CD4-positive, alpha-beta memory T cell (primary cell): ENCODE results near the gene MARCHF3. TPM values are rescaled to one million over a fixed set of nuclear protein-coding genes. Genes with fewer than 3 reads are reported as not detected.

ENCODE experiments used
- CTCF ChIA-PET: fragments of 350-600 bp; sonication (Branson Sonifier 250); formaldehyde crosslinking; loops from one replicate; lab custom pipeline; 2021; ENCODE audit warnings: inconsistent platforms; ENCODE audit not compliant: partially characterized antibody; lab: Charles Lee
- POLR2A ChIA-PET: fragments of 350-600 bp; sonication (Branson Sonifier 250); formaldehyde crosslinking; loops from one replicate; lab custom pipeline; 2021; ENCODE audit not compliant: partially characterized antibody; lab: Charles Lee
- DNase-seq, 5 donors: peaks; one replicate each; pipeline versions ENCODE4 v3.0.0 to v3.0.0-alpha.2; 2020 to 2022; ENCODE audit warnings: mixed read lengths in 1 of 5
- H3K27ac ChIP-seq: one replicate; pipeline ENCODE4 v1.7.0; 2013; ENCODE audit warnings: low read depth, low read length
- H3K27me3 ChIP-seq: 2 replicates; pipeline ENCODE4 v1.7.0; 2013; ENCODE audit warnings: mild to moderate bottlenecking, low read length, moderate library complexity; ENCODE audit not compliant: insufficient read depth
- H3K36me3 ChIP-seq: 2 replicates; pipeline ENCODE4 v1.7.0; 2013; ENCODE audit warnings: mild to moderate bottlenecking, low read length, moderate library complexity; ENCODE audit not compliant: insufficient read depth
- H3K4me1 ChIP-seq: 2 replicates; pipeline ENCODE4 v1.7.0; 2013; ENCODE audit warnings: mild to moderate bottlenecking, low read length, moderate library complexity; ENCODE audit not compliant: insufficient read depth
- H3K4me3 ChIP-seq, 2 donors: one replicate each; pipeline ENCODE4 v1.7.0; 2013; ENCODE audit warnings: low read length in 2 of 2, mild to moderate bottlenecking in 1 of 2
- H3K9me3 ChIP-seq, 2 donors: one replicate each; pipeline ENCODE4 v1.7.0; 2013; ENCODE audit warnings: low read length in 2 of 2, control low read depth in 1 of 2; ENCODE audit not compliant: control insufficient read depth in 1 of 2
- H3K27ac Mint-ChIP-seq, 7 donors: one replicate each; pipeline ENCODE4 v1.8.0; 2020 to 2021; ENCODE audit warnings: mixed read lengths in 7 of 7, mild to moderate bottlenecking in 6 of 7, inconsistent platforms in 3 of 7, moderate library complexity in 3 of 7
- H3K27me3 Mint-ChIP-seq, 2 donors: one replicate each; pipeline ENCODE4 v1.8.0; 2020 to 2021; ENCODE audit warnings: mixed read lengths in 2 of 2
- H3K36me3 Mint-ChIP-seq, 2 donors: one replicate each; pipeline ENCODE4 v1.8.0; 2020 to 2021; ENCODE audit warnings: mixed read lengths in 2 of 2, inconsistent platforms in 1 of 2, mild to moderate bottlenecking in 1 of 2
- H3K4me1 Mint-ChIP-seq, 4 donors: one replicate each; pipeline ENCODE4 v1.8.0; 2020 to 2021; ENCODE audit warnings: mixed read lengths in 4 of 4, mild to moderate bottlenecking in 1 of 4
- H3K4me3 Mint-ChIP-seq, 8 donors: one replicate each; pipeline ENCODE4 v1.8.0; 2020 to 2021; ENCODE audit warnings: mixed read lengths in 8 of 8, mild to moderate bottlenecking in 7 of 8, moderate library complexity in 6 of 8, inconsistent platforms in 3 of 8
- H3K9me3 Mint-ChIP-seq, 8 donors: one replicate each; pipeline ENCODE4 v1.8.0; 2020 to 2021; ENCODE audit warnings: mixed read lengths in 8 of 8, mild to moderate bottlenecking in 5 of 8, inconsistent platforms in 3 of 8, moderate library complexity in 1 of 8
- intact Hi-C: fragments of 100-400 bp; cut with micrococcal nuclease; formaldehyde crosslinking; loops from one replicate; pipeline ENCODE4 v1.15.1; 2023
- polyA plus RNA-seq, 2 donors: library from polyadenylated mRNA; unstranded; fragments of 300-500 nt; fragmentation: Illumina TruSeq; gene quantifications; one replicate each; pipeline ENCODE4 v1.2.3, GENCODE V29; 2021
- total RNA-seq, 2 experiments: library from RNA; stranded (reverse); gene quantifications; one replicate each; pipeline ENCODE4 v1.2.3, GENCODE V29; 2021

Gene MARCHF3
- total and polyA plus RNA-seq, 4 experiments from 2014 or later = 3.2 to 7.5 (median 4.4) TPM

DNA sequence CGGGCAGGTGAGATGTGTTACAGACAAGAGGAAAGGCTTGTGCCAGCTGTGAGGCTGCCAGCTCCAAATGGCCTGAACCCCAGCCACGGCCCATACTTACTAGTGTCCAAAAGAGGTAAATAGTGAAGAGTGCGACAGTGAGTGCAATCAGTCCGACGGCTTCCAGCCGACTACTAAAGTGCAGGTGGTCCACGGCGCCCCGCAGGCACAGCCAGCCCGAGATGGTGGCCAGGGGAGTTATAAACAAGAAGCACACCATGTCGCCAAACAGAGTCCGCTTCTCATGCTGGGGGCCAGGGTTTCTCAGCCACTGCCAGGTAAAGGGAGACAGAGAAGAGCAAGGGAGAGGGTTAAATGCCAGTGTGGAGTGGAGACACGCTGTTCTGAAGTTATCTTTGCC is 152.3 kb downstream of the MARCHF3 start:
- no peaks in the 10 kb centered on the region for H3K36me3 ChIP-seq
- no peak overlapping the region for H3K4me3 Mint-ChIP-seq
- no peaks in the 10 kb centered on the region for H3K27me3 ChIP-seq
- intact Hi-C loops = no loop called here
- H3K27ac Mint-ChIP-seq = no peak overlapping the region
- peaks cover 0 to 5% of the 10 kb centered on the region in 2 donors for H3K36me3 Mint-ChIP-seq
- CTCF ChIA-PET = no interaction called here
- H3K9me3 ChIP-seq = no peaks in the 10 kb centered on the region
- H3K27me3 Mint-ChIP-seq = no peaks in the 10 kb centered on the region
- H3K4me1 ChIP-seq = no peaks in the 10 kb centered on the region
- no peak for DNase-seq
- peaks cover 0 to 3% (median 0%) of the 10 kb centered on the region in 8 donors for H3K9me3 Mint-ChIP-seq
- H3K27ac ChIP-seq = no peak overlapping the region
- no peak overlapping the region for H3K4me3 ChIP-seq
- POLR2A ChIA-PET = no interaction called here
- H3K4me1 Mint-ChIP-seq = no peaks in the 10 kb centered on the region

DNA sequence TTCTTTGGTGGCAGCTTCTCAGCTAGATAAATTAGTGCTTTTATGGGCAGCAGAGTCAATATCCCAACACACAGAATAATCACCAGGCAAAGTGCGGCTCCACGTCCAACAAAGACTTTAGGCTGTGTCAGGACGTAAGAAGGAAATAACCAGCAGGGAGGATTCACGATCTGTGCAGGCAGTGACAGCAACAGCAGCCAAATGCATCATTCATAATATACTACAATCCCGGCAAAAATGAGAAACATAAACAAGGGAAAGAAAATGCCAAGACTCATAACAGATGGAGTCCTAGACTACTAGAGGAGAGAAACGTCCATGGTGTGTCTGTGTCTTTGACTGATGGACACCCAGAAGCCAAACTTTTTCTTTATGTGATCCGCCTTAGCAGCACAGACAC is 152.8 kb downstream of the MARCHF3 start:
- Histone ChIP-seq H3K9me3 (no peaks in the 10 kb centered on the region), H3K27me3 (no peaks in the 10 kb centered on the region), H3K4me3 (no peak overlapping the region), H3K4me1 (no peaks in the 10 kb centered on the region), H3K36me3 (no peaks in the 10 kb centered on the region), H3K27ac (no peak overlapping the region)
- intact Hi-C loops = no loop called here
- Mint-ChIP-seq H3K36me3 (peaks cover 0 to 5% of the 10 kb centered on the region in 2 donors), H3K4me1 (no peaks in the 10 kb centered on the region), H3K4me3 (no peak overlapping the region), H3K27me3 (no peaks in the 10 kb centered on the region), H3K9me3 (peaks cover 0 to 3% (median 0%) of the 10 kb centered on the region in 8 donors), H3K27ac (peak overlapping the region in 1 of 7 donors; percentile 22)
- POLR2A ChIA-PET = no interaction called here
- no peak for DNase-seq
- CTCF ChIA-PET = no interaction called here

DNA sequence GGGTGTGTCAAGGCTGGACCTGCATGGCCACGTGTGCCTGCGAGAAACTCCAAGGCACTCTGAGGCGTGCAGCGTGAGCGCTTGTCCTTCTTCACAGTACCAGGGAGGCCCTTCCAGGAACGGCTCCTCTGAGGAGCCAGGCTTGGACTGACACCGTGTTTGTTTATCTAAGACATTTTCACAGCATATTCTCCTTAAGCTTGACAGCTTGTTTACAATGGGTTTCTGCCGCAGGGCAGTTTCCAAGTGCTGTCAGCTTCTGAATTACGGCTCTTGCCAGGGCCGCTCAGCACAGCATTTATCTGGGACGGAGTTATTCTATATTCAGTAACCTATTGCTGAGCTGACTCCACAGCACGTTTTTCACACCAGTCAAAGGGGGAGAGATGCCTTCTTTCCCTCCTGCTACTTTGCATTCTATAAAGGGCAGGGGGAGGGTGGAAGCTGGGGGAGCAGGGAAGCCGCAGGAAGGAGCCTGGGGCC is 155.0 kb downstream of the MARCHF3 start:
- Histone ChIP-seq H3K9me3 (no peaks in the 10 kb centered on the region), H3K4me1 (no peaks in the 10 kb centered on the region), H3K27ac (no peak overlapping the region), H3K36me3 (no peaks in the 10 kb centered on the region), H3K27me3 (no peaks in the 10 kb centered on the region), H3K4me3 (no peak overlapping the region)
- no peaks in the 10 kb centered on the region for H3K27me3 Mint-ChIP-seq
- ChIA-PET CTCF (interaction anchor here (0.9 to 1.5 kb wide), 3 partner anchors 10 to 37 kb away, joined by 3 read pairs; no protein-coding TSS in a partner anchor), POLR2A (no interaction called here)
- no peaks in the 10 kb centered on the region for H3K4me1 Mint-ChIP-seq
- no peak overlapping the region for H3K4me3 Mint-ChIP-seq
- peaks cover 0 to 9% of the 10 kb centered on the region in 2 donors for H3K36me3 Mint-ChIP-seq
- H3K27ac Mint-ChIP-seq = no peak overlapping the region
- peaks cover 0 to 3% (median 0%) of the 10 kb centered on the region in 8 donors for H3K9me3 Mint-ChIP-seq
- DNase-seq = no peak
- intact Hi-C loops = no loop called here

DNA sequence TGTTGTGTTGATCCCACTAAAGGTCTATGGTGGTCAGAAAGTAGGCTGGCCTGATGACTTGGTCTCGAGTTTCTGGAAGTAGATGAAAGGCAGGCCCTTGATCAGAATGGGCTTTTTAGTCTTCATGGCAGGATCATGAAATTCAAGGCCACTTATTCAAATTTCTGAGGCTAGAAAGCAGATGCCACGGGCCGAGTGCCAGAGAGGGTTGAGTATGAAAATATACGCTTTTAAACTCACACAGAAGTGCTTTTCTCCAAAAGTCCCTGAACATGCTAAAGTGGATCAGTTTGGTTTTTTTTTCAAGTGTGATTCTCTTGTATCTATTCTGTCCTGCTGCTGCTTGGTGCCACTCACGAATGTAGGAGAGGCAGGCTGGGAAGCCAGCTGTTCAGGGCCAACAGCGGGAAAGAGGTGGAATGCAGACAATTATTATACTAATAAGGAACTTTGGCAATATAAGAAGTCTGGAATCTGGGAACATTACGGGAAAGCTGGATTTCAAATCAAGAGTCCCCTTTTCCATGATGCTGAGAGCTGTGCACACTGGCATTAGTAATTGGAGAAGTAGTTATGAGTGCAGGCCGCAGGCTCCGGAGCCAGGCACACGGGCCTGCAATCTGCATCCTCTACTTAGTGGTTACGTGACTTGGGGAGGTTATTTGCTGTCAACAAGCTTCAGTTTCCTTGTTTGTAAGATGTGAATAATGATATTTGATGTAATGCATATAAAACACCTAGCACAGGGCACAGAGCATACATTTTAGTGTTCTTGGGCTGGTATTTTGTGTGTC is 157.6 kb downstream of the MARCHF3 start:
- Mint-ChIP-seq H3K4me3 (no peak overlapping the region), H3K4me1 (peaks cover 5 to 11% (median 8%) of the 10 kb centered on the region in 4 donors), H3K9me3 (peaks cover 0 to 2% (median 0%) of the 10 kb centered on the region in 8 donors), H3K36me3 (peaks cover 0 to 9% of the 10 kb centered on the region in 2 donors), H3K27ac (no peak overlapping the region), H3K27me3 (no peaks in the 10 kb centered on the region)
- Histone ChIP-seq H3K27me3 (no peaks in the 10 kb centered on the region), H3K4me3 (no peak overlapping the region), H3K27ac (no peak overlapping the region), H3K4me1 (peaks cover 10% of the 10 kb centered on the region), H3K9me3 (no peaks in the 10 kb centered on the region), H3K36me3 (no peaks in the 10 kb centered on the region)
- ChIA-PET POLR2A (no interaction called here), CTCF (no interaction called here)
- intact Hi-C loops = no loop called here
- no peak for DNase-seq

DNA sequence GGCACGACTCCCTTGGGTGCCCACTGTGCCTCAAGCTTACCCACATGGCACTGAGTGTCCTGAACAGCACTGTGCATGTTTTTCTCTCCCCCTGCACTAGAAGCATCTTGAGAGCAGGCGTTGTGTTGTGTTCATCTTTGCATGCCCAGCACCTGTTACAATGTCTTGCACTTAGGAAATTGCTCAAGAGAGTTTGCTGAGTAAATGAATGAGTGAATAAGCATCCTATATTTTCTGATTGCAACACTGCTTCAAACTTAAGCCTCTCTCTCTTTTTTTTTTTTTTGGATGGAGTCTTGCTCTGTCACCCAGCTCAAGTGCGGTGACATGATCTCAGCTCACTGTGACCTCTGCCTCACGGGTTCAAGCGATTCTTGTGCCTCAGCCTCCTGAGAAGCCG is 158.9 kb downstream of the MARCHF3 start:
- ChIA-PET POLR2A (no interaction called here), CTCF (no interaction called here)
- Mint-ChIP-seq H3K27me3 (no peaks in the 10 kb centered on the region), H3K27ac (no peak overlapping the region), H3K36me3 (peaks cover 0 to 9% of the 10 kb centered on the region in 2 donors), H3K4me3 (peak overlapping the region in 1 of 8 donors; percentile 2), H3K9me3 (peaks cover 0 to 2% (median 0%) of the 10 kb centered on the region in 8 donors), H3K4me1 (peaks cover 5 to 11% (median 9%) of the 10 kb centered on the region in 4 donors)
- Histone ChIP-seq H3K27ac (no peak overlapping the region), H3K27me3 (no peaks in the 10 kb centered on the region), H3K4me3 (no peak overlapping the region), H3K4me1 (peaks cover 10% of the 10 kb centered on the region), H3K9me3 (no peaks in the 10 kb centered on the region), H3K36me3 (no peaks in the 10 kb centered on the region)
- no peak for DNase-seq
- intact Hi-C loops = no loop called here

DNA sequence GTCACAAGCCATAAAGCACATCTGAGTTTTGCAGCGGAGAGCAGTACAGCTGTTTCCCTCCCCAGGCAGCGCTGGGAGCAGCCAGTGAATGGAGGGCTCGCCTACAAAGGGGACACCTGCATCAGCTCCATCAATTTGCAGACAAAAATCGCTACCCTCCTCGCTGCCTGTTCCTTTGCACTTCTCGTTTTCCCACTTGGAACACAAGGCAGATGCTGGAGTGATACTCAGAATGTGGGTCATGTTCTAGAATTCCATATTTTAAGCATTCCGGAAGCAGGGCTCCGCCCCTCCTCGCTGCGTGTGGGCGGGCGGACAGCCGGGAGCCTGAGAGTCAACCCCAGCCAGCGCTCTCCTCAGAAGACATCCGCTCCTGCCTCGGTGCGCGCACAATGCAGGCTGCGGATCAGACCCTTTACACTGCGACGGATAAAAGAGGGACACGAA is 161.3 kb downstream of the MARCHF3 start:
- Mint-ChIP-seq H3K36me3 (peaks cover 0 to 9% of the 10 kb centered on the region in 2 donors), H3K4me1 (peaks cover 5 to 11% (median 9%) of the 10 kb centered on the region in 4 donors), H3K9me3 (peaks cover 0 to 2% (median 0%) of the 10 kb centered on the region in 8 donors), H3K27ac (peak overlapping the region in 1 of 7 donors; percentile 59), H3K27me3 (no peaks in the 10 kb centered on the region), H3K4me3 (peak overlapping the region in 7 of 8 donors; percentile 61 to 86 (median 83))
- ChIA-PET CTCF (interaction anchor here (0.7 to 0.9 kb wide), 2 partner anchors 30 to 31 kb away, joined by 3 read pairs; no protein-coding TSS in a partner anchor), POLR2A (interaction anchor here (1.3 kb wide), 1 partner anchor 17 kb away, joined by 7 read pairs; no protein-coding TSS in a partner anchor)
- H3K27me3 ChIP-seq = no peaks in the 10 kb centered on the region
- no peaks in the 10 kb centered on the region for H3K36me3 ChIP-seq
- intact Hi-C loops = no loop called here
- peaks cover 10% of the 10 kb centered on the region for H3K4me1 ChIP-seq
- H3K9me3 ChIP-seq = no peaks in the 10 kb centered on the region
- no peak overlapping the region for H3K27ac ChIP-seq
- peak overlapping the region in 1 of 2 donors; percentile 35 for H3K4me3 ChIP-seq
- peak in 2 of 5 donors; percentile 5 to 11 for DNase-seq

DNA sequence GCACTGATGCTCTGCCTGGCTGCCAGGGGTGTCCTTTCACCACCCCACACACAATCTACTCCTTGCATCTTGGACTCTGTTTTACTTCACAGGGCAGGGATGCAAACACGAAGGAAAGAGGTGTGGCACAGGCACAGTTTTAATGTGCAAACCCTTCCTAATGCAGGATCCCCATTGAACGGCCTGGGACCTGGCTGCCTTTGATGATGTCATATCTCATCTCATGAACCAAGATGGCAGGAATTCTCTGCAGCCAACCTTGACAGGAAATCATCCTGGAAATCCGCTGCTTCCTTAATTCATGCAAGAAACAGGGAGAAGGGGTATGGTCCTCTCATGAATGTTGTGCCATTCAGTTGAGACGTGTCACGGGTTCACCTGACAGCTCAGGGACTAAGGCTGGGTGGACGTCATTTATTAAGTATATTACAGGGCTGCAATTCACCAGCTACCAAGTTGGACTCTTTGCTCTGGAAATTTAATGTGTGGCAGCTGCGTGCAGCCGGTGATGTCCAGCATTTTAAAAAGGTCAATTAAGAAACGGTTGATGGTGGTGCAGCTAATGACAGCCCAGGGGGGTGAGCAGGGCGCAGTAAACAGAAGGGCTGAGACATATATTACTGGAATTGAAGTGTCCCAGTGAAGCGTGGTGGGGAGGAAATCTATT is 161.9 kb downstream of the MARCHF3 start:
- H3K36me3 Mint-ChIP-seq = peaks cover 0 to 6% of the 10 kb centered on the region in 2 donors
- H3K4me3 ChIP-seq = peak overlapping the region in 1 of 2 donors; percentile 35
- no peaks in the 10 kb centered on the region for H3K9me3 Mint-ChIP-seq
- H3K4me3 Mint-ChIP-seq = peak overlapping the region in 7 of 8 donors; percentile 61 to 86 (median 83)
- no peak for DNase-seq
- peaks cover 5 to 11% (median 9%) of the 10 kb centered on the region in 4 donors for H3K4me1 Mint-ChIP-seq
- no peaks in the 10 kb centered on the region for H3K27me3 Mint-ChIP-seq
- H3K27me3 ChIP-seq = no peaks in the 10 kb centered on the region
- no peaks in the 10 kb centered on the region for H3K9me3 ChIP-seq
- H3K27ac ChIP-seq = no peak overlapping the region
- H3K4me1 ChIP-seq = peaks cover 10% of the 10 kb centered on the region
- H3K27ac Mint-ChIP-seq = no peak overlapping the region
- ChIA-PET CTCF (interaction anchor here (0.9 kb wide), 1 partner anchor 30 kb away, joined by 3 read pairs; no protein-coding TSS in a partner anchor), POLR2A (interaction anchor here (1.3 kb wide), 1 partner anchor 16 kb away, joined by 7 read pairs; no protein-coding TSS in a partner anchor)
- intact Hi-C loops = no loop called here
- no peaks in the 10 kb centered on the region for H3K36me3 ChIP-seq
